ENCODE measurements around the gene TRIM38.
A peak's percentile ranks its signal among the peaks of the same experiment; 100 is the strongest.

The TRIM38 gene

DNA sequence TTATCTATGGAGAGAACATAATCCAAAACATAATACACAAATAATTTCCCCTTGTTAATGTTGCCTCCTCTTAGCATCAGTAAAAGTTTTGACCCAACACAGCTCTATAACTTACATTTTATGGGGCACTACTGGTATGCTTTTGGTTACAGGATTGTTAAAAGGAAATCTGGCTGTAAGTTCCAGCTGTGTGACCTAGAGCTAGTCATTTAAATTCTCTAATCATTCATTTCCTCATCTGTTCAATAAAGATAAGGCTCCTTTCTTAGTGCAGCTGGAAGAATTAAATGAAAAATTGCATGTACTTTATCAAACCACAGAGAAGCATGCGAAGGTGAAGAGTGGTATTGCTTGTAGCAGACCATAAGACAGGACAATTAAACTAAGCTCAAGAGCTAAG lies 36.7 kb upstream of the TRIM38 start:
- Histone ChIP-seq H2BK5ac (ENCODE audit: low read depth, low read length, poor library complexity, severe bottlenecking) (no peak overlapping the region), H3K4me1 (ENCODE audit: control insufficient read depth, insufficient read depth, low read depth, low read length) (no peaks in the 10 kb centered on the region), H3K23ac (ENCODE audit: low read length in 2 of 2) (no peak overlapping the region), H3K4ac (ENCODE audit: low read depth in 1 of 2, low read length in 2 of 2) (no peak overlapping the region), H3K4me3 (ENCODE audit: insufficient read depth in 1 of 2, low read depth in 1 of 2, low read length in 2 of 2) (no peak overlapping the region), H2BK15ac (ENCODE audit: low read depth, poor library complexity, severe bottlenecking) (no peak overlapping the region), H3K4me2 (ENCODE audit: low read length, poor library complexity, severe bottlenecking) (no peak overlapping the region), H2BK12ac (ENCODE audit: low read length in 2 of 2) (no peak overlapping the region), H3K27me3 (ENCODE audit: control insufficient read depth in 1 of 2, insufficient read depth in 1 of 2, low read length in 2 of 2) (no peaks in the 10 kb centered on the region), H2AK5ac (ENCODE audit: low read length, severe bottlenecking) (no peak overlapping the region), H3K36me3 (ENCODE audit: control insufficient read depth in 1 of 2, insufficient read depth in 2 of 2, low read depth in 1 of 2, low read length in 2 of 2) (no peaks in the 10 kb centered on the region), H2AFZ (ENCODE audit: low read depth, low read length) (no peak overlapping the region), H2BK120ac (ENCODE audit: low read depth, low read length) (no peak overlapping the region), H3K79me1 (replicated peaks; ENCODE audit: low read length, poor library complexity, severe bottlenecking) (no peaks in the 10 kb centered on the region), H3K14ac (ENCODE audit: low read length in 2 of 2) (no peak overlapping the region), H3K9ac (ENCODE audit: low read length) (no peak overlapping the region), H4K8ac (ENCODE audit: low read length) (no peak overlapping the region), H3K9me3 (ENCODE audit: control insufficient read depth, low read length) (no peaks in the 10 kb centered on the region), H3K18ac (ENCODE audit: low read depth in 1 of 2, low read length in 2 of 2) (no peak overlapping the region), H4K91ac (ENCODE audit: low read length) (no peak overlapping the region), H3K27ac (ENCODE audit: low read length, poor library complexity, severe bottlenecking) (no peak overlapping the region)
- DNase-seq = no peak
- 100% methylated on average over 1 of the region's 1 CpG for WGBS

DNA sequence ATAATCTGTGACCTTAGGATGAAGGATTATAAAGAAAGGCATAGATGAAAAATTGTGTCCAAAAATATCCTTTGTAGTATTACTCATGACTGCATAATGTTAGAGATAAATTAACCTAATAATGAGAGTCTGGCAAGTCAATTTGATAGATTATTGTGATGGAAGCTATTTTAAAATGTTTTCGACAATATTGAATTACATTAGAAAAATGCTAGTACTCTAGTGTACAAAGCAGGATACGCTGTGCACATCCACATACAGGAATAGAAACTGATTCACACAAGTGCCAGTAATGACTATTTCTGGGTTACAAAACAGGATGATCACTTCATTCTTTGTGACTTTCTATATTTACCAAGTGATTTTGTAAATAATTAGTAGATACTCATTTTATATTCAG lies 35.4 kb upstream of the TRIM38 start:
- Histone ChIP-seq H2AK5ac (ENCODE audit: low read length, severe bottlenecking) (no peak overlapping the region), H2AFZ (ENCODE audit: low read depth, low read length) (no peak overlapping the region)
- WGBS = 93% methylated on average over 2 of the region's 2 CpGs

DNA sequence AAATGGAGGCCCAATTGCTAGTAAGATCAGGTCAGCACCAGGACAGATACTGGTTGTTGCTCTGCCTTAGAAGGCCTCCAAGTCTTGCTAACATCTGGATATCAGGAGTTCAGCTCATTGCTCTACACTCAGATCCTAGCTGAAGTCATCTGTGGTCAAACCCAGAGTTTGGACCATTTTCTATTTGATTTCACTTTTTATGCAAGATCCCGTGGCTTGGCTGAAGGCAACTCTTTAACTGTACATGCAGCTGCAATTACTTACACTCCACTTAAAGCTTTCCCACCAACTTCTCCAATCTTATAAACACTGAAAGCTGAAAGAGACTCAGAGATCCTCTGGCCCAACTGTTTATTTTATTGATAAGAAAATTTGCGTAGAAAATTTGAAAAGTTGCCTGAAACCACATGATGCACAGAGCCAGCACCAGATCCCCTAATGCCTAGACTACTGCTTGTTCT lies 34.8 kb upstream of the TRIM38 start:
- Histone ChIP-seq H3K79me1 (replicated peaks; ENCODE audit: low read length, poor library complexity, severe bottlenecking) (no peaks in the 10 kb centered on the region), H2AK5ac (ENCODE audit: low read length, severe bottlenecking) (no peak overlapping the region), H3K14ac (ENCODE audit: low read length in 2 of 2) (no peak overlapping the region), H3K4me2 (ENCODE audit: low read length, poor library complexity, severe bottlenecking) (no peak overlapping the region), H2BK120ac (ENCODE audit: low read depth, low read length) (no peak overlapping the region), H3K9ac (ENCODE audit: low read length) (peak overlapping the region; percentile 13), H3K4me3 (ENCODE audit: insufficient read depth in 1 of 2, low read depth in 1 of 2, low read length in 2 of 2) (no peak overlapping the region), H2AFZ (ENCODE audit: low read depth, low read length) (no peak overlapping the region), H3K27ac (ENCODE audit: low read length, poor library complexity, severe bottlenecking) (no peak overlapping the region), H2BK12ac (ENCODE audit: low read length in 2 of 2) (no peak overlapping the region), H3K4ac (ENCODE audit: low read depth in 1 of 2, low read length in 2 of 2) (no peak overlapping the region), H2BK15ac (ENCODE audit: low read depth, poor library complexity, severe bottlenecking) (no peak overlapping the region), H3K36me3 (ENCODE audit: control insufficient read depth in 1 of 2, insufficient read depth in 2 of 2, low read depth in 1 of 2, low read length in 2 of 2) (no peaks in the 10 kb centered on the region), H4K91ac (ENCODE audit: low read length) (no peak overlapping the region), H4K8ac (ENCODE audit: low read length) (no peak overlapping the region), H3K18ac (ENCODE audit: low read depth in 1 of 2, low read length in 2 of 2) (no peak overlapping the region), H2BK5ac (ENCODE audit: low read depth, low read length, poor library complexity, severe bottlenecking) (no peak overlapping the region), H3K9me3 (ENCODE audit: control insufficient read depth, low read length) (no peaks in the 10 kb centered on the region), H3K27me3 (ENCODE audit: control insufficient read depth in 1 of 2, insufficient read depth in 1 of 2, low read length in 2 of 2) (no peaks in the 10 kb centered on the region), H3K23ac (ENCODE audit: low read length in 2 of 2) (no peak overlapping the region), H3K4me1 (ENCODE audit: control insufficient read depth, insufficient read depth, low read depth, low read length) (no peaks in the 10 kb centered on the region)
- peak; percentile 24 for DNase-seq
- WGBS = 86% methylated on average over 2 of the region's 2 CpGs

More for the DNA sequence above, 35.4 kb upstream of the TRIM38 start:
- no peak overlapping the region for H3K23ac ChIP-seq (ENCODE audit: low read length in 2 of 2)
- H3K4me1 ChIP-seq (ENCODE audit: control insufficient read depth, insufficient read depth, low read depth, low read length) = no peaks in the 10 kb centered on the region
- no peak overlapping the region for H4K91ac ChIP-seq (ENCODE audit: low read length)
- no peaks in the 10 kb centered on the region for H3K9me3 ChIP-seq (ENCODE audit: control insufficient read depth, low read length)
- H3K27me3 ChIP-seq (ENCODE audit: control insufficient read depth in 1 of 2, insufficient read depth in 1 of 2, low read length in 2 of 2) = no peaks in the 10 kb centered on the region
- no peak overlapping the region for H3K18ac ChIP-seq (ENCODE audit: low read depth in 1 of 2, low read length in 2 of 2)
- no peak overlapping the region for H2BK15ac ChIP-seq (ENCODE audit: low read depth, poor library complexity, severe bottlenecking)
- peak overlapping the region; percentile 13 for H3K9ac ChIP-seq (ENCODE audit: low read length)
- no peak overlapping the region for H2BK12ac ChIP-seq (ENCODE audit: low read length in 2 of 2)
- no peak for DNase-seq
- no peak overlapping the region for H2BK120ac ChIP-seq (ENCODE audit: low read depth, low read length)
- no peak overlapping the region for H2BK5ac ChIP-seq (ENCODE audit: low read depth, low read length, poor library complexity, severe bottlenecking)
- no peak overlapping the region for H3K14ac ChIP-seq (ENCODE audit: low read length in 2 of 2)
- H3K27ac ChIP-seq (ENCODE audit: low read length, poor library complexity, severe bottlenecking) = no peak overlapping the region
- no peaks in the 10 kb centered on the region for H3K36me3 ChIP-seq (ENCODE audit: control insufficient read depth in 1 of 2, insufficient read depth in 2 of 2, low read depth in 1 of 2, low read length in 2 of 2)
- H4K8ac ChIP-seq (ENCODE audit: low read length) = no peak overlapping the region
- H3K4me3 ChIP-seq (ENCODE audit: insufficient read depth in 1 of 2, low read depth in 1 of 2, low read length in 2 of 2) = no peak overlapping the region
- no peak overlapping the region for H3K4me2 ChIP-seq (ENCODE audit: low read length, poor library complexity, severe bottlenecking)
- H3K79me1 ChIP-seq (replicated peaks; ENCODE audit: low read length, poor library complexity, severe bottlenecking) = no peaks in the 10 kb centered on the region
- H3K4ac ChIP-seq (ENCODE audit: low read depth in 1 of 2, low read length in 2 of 2) = no peak overlapping the region

DNA sequence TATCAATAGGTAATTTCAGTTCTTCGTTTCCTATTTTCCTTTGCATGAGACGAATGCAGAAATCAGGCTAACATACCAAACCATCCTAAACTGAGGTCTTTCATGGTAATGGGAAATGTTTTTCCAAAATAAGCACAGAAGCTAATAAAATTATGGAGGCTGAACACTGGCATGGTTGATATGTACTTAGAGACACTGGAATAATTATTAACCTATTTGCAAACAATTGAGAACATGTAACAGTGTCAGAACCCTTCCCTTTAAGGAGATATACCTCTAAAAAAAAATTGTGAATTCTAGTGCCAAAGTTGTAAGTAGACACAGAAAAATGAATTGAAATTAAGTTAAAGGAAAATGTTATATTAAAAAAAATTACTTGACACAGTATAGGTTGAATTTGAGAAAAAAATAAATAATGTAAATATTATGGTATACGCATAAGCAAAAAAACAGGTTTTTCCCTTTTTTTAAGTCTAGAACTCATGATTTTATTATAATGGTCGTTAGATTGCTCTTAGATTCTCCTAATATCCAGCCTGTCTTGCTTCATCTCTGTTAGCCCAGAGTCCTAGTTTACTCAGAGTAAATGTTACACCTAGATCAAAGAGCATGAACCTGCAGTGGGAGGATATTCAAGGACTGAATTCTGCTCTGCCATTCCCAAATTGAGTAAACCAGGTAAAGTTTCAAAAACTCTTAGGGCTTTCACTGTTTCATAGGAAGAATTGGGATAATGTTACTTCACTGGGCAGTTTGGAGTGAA lies 33.9 kb upstream of the TRIM38 start:
- no peak overlapping the region for H2AFZ ChIP-seq (ENCODE audit: low read depth, low read length)
- no peak overlapping the region for H2BK12ac ChIP-seq (ENCODE audit: low read length in 2 of 2)
- WGBS = 20% methylated on average over 1 of the region's 4 CpGs
- no peak overlapping the region for H3K18ac ChIP-seq (ENCODE audit: low read depth in 1 of 2, low read length in 2 of 2)
- no peaks in the 10 kb centered on the region for H3K79me1 ChIP-seq (replicated peaks; ENCODE audit: low read length, poor library complexity, severe bottlenecking)
- no peaks in the 10 kb centered on the region for H3K4me1 ChIP-seq (ENCODE audit: control insufficient read depth, insufficient read depth, low read depth, low read length)
- H4K8ac ChIP-seq (ENCODE audit: low read length) = no peak overlapping the region
- no peak overlapping the region for H3K23ac ChIP-seq (ENCODE audit: low read length in 2 of 2)
- H3K4me2 ChIP-seq (ENCODE audit: low read length, poor library complexity, severe bottlenecking) = no peak overlapping the region
- H3K4me3 ChIP-seq (ENCODE audit: insufficient read depth in 1 of 2, low read depth in 1 of 2, low read length in 2 of 2) = no peak overlapping the region
- DNase-seq = no peak
- no peak overlapping the region for H3K27ac ChIP-seq (ENCODE audit: low read length, poor library complexity, severe bottlenecking)
- H2BK15ac ChIP-seq (ENCODE audit: low read depth, poor library complexity, severe bottlenecking) = no peak overlapping the region
- H3K9me3 ChIP-seq (ENCODE audit: control insufficient read depth, low read length) = no peaks in the 10 kb centered on the region
- H3K9ac ChIP-seq (ENCODE audit: low read length) = no peak overlapping the region
- H3K14ac ChIP-seq (ENCODE audit: low read length in 2 of 2) = no peak overlapping the region
- H2BK5ac ChIP-seq (ENCODE audit: low read depth, low read length, poor library complexity, severe bottlenecking) = no peak overlapping the region
- H2AK5ac ChIP-seq (ENCODE audit: low read length, severe bottlenecking) = no peak overlapping the region
- H3K36me3 ChIP-seq (ENCODE audit: control insufficient read depth in 1 of 2, insufficient read depth in 2 of 2, low read depth in 1 of 2, low read length in 2 of 2) = no peaks in the 10 kb centered on the region
- H2BK120ac ChIP-seq (ENCODE audit: low read depth, low read length) = no peak overlapping the region
- H4K91ac ChIP-seq (ENCODE audit: low read length) = no peak overlapping the region
- no peaks in the 10 kb centered on the region for H3K27me3 ChIP-seq (ENCODE audit: control insufficient read depth in 1 of 2, insufficient read depth in 1 of 2, low read length in 2 of 2)
- H3K4ac ChIP-seq (ENCODE audit: low read depth in 1 of 2, low read length in 2 of 2) = no peak overlapping the region

Measured in mesenchymal stem cell (in vitro differentiated cells and primary cell).